Hindlimb muscle (tissue), 1 donor: Measurements from ENCODE around the gene HCFC1. TPM values are rescaled to one million over a fixed set of nuclear protein-coding genes. Genes with fewer than 3 reads are reported as not detected.
"Not testable (repeated sequence)": the region's sequence is repeated elsewhere in the genome, so short reads cannot be mapped to it uniquely, and the experiment has no call there.

Source experiments
- DNase-seq: peaks from one replicate; pipeline ENCODE4 v3.0.0-alpha.2; 2013
- polyA plus RNA-seq: library from polyadenylated mRNA; unstranded; fragments of 120-200 nt; gene quantifications from one replicate; pipeline ENCODE4 v1.2.1, GENCODE V29; 2013; ENCODE audit not compliant: insufficient read length

HCFC1 gene
- polyA plus RNA-seq, 1 donor = 37.9 TPM

DNA sequence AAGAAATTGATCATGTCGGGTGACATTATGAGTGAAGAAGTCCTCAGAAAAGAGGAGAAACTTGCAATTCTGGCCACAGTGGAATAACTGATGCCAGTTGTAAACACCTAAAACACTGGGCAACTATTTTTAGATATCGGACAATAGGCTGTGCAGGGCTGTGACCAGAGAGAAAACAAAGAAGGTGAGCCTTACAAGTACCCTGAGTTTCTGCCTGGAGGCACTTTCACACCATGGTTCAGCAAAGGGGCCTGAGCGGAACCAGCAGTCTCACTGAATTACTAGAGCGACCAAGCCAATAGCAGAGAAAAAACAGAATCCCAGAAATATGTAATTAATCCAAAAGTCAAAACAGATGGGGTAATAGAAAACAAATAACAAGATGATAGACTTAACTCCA is 36.9 kb upstream of the HCFC1 start:
- no peak for DNase-seq

DNA sequence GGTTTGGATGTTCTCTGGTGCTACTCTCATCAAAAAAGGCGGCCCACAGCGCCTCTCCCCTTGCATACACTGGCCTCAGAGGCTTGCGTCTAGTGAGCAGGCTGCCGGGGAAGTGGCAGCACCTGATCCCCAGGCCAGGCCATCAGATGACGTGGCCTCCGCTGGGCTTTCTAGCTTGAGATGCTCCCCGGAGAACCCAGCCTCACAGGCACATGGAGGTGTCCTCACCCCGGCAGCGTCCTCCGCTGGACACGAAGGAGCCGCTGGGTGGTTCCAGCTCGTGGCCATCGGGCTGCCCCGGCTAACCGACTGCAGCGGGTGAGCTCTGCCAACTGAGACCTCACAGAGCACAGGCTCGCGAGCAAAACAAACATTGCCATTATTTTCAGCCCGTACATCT is 35.3 kb upstream of the HCFC1 start:
- no peak for DNase-seq

DNA sequence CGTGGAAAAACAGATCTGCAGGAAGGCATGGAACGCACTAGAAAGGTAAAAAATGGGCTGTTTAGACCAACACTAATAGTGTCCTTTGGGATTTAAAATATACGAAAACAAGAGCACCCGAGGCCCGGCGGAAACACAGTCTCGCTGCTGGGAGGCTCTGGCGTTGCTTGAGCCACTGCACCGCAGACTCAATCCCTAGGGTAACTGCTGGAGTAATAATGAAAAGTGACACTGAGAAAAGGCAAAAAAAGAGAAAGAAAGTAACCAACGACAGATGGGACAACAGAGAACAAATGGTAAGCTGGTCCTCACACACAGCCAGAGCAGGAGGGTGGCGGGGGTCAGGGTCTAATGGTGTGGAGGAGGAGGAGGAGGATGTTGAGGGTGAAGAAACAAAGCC is 32.7 kb upstream of the HCFC1 start:
- DNase-seq = no peak

DNA sequence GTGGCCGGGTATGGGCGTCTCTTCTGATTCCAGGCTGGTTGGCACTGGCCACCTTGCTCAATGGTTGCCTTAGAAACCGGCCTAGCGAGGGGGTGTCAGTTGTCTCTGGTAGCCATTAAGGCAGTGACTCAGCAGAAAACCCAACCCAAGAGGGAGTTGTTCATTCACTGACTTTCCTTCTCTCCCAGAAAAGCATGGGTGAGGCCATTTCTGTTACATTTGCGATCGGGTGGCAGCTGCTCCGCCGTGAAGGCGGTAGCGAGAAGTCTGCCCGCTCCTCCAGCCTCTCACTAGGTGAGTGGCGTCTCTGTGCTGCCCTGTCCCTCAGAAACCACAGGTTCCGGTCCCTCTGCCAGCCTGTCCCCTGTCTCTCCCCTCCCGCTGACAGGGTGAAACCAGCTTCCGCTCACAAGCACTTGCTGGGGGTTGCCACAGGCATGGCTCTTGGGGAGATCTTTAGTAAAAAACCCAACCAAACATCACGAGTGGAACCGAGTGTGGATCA is 30.6 kb upstream of the HCFC1 start:
- no peak for DNase-seq

DNA sequence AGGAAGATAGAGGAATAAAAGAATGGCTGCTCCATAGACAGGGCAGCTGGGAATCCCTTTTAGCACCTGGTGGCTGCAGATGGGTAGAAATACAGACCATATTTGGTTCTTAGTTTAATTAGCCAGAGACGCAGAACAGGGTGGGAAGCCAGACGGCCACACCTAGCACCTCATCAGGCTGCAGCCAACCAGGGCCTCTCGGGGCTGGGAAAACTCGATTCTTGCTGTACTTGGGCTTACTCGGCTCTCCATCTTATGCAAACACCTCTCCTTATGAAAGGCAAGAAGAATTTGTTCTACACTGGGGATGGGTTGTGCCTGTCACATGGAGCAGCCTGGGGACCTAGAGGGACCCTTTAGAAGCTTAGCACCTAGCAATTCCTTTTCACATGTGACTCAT is 28.4 kb upstream of the HCFC1 start:
- DNase-seq = no peak

DNA sequence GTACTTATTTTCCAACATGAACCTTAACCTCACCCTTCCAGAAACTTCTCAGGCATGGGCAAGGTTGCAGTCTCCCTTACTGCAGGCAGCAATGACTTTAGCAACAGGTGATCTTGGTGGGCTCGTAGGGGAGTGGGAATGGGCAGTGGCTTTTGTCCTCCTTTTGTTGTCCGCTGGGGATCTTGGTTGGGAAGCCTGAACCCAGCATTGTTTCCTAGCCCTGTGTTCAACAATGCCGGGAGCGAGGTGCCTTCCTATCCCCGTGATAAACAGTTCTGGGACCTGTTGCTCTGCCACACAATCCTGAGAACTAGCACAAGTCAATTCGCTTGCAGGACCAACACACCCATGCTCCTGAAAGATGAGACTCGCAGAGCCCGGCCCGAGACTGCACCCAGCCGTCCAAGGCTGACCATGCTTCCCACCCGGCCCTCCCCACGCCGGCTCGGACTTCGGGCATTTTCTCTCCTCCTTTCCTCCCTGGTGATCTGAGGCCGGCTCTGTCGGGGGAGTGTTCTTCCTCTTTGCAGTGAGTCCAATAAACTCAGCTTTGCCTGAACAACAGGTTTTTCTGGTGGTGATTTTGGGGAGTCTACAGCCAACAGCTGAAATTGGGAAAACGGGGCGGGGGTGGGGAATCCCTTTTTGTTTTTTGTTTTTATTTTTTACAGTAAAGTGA is 27.9 kb upstream of the HCFC1 start:
- no peak for DNase-seq

DNA sequence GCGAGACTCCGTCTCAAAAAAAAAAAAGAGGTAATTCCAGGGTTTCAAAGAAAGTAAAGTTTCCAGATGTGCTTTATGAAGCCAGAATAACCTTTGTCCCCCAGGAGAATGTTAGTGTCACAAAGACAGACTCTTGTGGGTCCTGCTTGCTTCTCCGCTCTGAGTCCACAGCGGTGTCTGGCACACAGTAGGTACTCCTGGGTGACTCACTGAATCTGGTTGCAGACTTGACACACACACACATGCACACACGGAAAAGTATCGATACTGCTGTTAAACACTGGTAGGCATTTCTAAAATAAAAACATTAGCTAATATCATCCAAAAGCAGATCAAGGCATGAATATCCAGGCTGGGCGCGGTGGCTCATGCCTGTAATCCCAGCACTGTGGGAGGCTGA is 23.9 kb upstream of the HCFC1 start:
- no peak for DNase-seq

DNA sequence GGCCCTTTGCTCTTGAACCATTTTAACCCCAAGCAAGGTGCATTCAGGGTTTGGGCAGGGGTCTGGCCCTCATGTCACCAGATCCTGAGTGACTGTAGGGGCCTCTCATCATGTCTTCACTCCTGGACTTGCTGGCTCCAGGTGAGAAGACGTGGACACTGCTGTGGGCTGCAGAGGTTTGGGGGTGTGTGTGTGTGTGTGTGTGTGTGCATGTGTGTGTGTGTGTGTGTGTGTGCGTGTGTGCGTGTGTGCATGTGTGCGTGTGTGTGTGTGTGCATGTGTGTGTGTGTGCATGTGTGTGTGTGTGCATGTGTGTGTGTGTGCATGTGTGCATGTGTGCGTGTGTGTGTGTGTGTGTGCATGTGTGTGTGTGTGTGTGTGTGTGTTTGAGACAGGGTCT is 22.8 kb upstream of the HCFC1 start:
- not testable (repeated sequence) for DNase-seq

DNA sequence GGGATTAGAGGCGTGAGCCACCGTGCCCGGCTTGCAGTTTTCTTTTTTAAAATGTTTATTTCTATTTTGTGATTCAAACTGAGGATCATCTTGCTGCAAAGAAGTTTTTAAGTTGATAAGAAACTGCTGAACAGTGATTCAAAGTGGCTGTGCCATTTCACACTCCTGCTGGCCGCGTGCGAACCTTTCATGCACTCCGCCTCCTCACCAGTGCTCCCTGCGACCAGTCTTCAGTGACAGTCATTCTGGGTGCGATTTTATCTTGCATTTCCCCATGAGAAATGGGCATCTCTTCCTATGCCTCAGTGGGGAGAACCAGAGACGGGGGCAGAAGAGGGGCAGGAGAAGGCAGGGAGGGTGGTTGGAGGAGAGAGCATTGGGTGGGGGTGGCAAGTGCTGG is 22.4 kb upstream of the HCFC1 start:
- DNase-seq = no peak

DNA sequence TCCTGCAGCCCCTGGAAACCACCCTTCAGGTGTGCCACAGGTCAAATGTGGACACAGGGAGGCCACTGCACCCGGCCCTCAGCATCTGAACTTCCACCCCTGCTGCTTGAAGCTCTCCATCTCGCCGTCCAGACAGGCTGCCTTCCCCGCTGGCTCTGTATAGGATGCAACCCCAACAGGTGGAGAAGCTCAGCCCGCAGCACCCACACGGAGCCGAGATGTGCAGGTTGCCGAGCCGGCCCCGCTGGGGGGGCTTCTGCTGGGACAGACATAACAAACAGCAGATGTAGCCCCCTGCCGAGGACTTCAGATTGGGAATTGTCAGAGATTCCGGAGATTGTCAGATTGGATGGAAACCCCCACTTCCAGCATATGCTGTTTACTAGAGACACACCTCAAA is 21.5 kb upstream of the HCFC1 start:
- DNase-seq = no peak

DNA sequence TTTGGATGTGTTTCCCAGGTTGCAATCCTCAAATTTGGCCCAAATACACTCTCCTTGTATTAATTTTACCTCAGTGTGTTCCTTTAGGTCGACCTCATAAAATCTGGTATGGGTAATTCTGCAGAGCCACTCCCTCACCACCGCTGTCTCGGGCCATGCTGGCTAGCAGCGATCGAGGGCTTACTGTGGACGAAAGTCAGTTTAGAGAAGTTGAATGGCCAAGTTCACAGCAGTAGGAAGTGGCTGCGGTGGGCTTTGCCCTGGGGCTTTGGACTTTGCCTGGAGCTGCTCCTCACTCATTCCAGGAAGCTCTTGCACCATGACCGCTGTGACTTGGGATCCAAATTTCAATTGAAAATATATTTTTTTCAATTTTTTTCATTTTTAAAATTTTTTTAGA is 20.6 kb upstream of the HCFC1 start:
- no peak for DNase-seq

DNA sequence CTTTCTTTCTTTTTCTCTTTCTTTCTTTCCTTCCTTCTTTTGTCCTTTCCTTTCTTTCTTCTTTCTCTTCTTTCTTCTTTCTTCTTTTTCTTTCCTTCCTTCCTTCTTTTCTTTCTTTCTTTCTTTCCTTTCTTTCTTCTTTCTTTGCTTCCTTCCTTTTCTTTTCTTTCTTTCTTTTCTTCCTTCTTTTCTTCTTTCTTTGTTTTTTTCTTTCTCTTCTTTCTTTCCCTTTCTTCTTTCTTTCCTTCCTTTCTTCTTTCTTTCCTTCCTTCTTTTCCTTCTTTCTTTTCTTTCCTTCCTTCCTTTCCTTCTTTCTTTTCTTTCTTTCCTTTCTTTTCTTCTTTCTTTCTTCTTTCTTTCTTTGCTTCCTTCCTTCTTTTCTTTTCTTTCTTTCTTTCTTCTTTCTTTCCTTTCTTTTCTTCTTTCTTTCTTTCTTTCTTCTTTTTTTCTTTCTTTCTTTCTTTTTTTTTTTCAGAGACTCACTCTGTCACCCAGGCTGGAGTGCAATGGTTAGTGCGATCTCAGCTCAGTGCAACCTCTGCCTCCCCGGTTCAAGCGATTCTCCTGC is 19.5 kb upstream of the HCFC1 start:
- DNase-seq = no peak

DNA sequence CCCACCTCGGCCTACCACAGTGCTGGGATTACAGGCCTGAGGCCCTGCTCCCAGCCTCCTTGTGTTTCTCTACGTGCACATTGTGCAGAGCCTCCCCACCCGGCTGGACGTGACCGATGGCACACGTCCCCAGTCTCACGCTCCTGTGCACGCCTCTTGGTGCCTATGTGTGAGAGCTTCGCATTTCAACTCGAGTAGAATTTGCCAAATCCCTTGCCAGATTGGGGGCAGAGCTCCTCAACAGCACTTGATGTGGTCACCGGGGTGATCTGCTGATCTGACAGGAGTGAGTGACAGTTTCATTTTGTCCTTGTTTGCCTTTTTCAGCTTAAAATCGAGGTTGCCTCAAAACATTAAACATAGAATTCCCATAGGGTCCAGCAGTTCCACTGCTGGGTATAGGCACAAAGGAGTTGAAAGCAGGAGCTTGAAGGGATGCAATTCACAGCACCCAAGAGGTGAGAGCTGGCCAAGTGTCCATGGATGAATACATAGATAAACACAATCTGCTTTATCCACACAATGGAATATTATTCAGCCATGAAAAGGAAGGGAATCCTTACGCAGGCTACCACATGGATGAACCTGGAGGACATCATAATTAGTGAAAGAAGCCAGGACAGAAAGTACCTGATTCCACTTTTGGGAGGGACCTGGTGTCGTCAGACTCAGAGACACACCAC is 18.5 kb upstream of the HCFC1 start:
- DNase-seq = no peak

DNA sequence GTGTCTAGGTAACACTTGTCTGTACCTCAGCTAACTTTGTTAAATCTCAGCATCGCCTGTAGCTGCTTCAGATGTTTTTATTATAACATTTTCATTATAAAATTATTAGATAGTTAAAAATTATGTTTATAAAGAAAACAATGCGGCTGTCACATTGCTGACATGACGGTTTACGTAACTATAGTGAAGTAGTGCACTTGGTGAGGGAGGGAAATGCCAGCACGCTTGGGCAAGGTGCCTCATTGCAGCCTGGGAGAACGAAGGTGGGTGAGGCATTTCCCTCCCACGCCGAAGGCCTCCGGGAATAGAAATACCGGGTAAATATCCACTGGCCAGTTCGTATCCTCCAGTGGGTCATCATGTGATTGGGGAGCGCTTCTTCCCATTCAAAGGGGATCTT is 16.9 kb upstream of the HCFC1 start:
- no peak for DNase-seq

DNA sequence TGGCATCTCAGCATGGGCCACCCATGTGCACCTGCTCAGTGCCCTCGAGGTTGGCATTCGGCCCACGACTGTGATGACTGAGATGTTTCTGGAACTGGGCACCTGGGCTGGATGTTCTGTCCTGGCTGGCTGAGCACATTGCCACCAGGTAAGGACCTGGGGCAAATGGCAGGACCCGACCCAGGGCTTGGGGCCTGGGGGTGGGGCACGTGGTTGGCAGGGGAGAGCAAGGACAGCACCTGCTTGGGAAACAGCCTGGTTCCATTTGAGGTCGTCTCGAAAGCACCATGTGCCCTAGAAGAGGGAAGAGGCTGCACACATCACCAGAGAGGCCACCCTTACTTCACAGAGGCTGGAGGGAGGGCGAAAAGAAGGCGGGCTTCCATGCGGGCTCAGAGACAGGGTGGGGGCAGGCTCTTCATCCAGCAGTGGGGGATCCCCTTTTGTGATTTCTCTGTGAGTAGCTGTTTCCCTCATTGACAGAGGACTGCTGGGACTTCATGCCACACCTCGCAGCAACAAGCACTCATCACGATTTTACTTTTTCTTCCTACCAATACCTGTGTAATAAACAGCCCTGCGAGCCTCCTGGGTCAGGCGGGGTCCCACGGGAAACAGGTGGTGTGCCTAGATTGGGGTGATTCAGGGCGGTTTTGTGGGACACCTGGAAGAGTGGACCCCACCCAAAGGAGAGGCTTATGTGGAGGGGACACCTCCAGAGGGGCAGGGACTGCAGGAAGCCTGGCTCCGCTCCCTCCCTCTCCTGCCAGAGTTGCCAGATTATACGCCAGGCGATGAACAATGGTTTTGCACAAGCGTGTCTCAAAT is 12.9 kb upstream of the HCFC1 start:
- DNase-seq = no peak

DNA sequence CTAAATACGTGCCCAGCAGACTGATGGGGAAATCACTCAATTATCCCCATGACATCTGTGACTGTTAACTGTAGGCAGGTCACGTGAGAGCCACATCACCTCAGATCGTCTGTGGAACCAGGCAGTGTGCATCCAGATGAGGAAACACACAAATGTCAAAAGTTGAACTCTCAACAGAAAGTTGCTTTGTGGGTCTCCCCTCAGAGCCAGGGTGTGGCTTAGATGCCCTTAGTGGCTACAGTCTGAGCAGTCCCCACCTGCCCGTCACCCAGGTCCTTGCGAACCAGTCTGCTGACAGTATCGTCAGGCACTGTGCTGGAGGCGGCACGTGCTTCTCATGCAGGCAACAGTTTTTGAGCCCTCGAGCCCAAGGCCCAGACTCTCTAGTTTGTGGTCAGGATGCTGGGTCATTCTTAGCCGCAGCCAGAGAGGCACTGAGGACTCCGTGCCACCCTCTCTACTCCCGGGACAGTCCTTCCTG is 11.7 kb upstream of the HCFC1 start:
- no peak for DNase-seq

DNA sequence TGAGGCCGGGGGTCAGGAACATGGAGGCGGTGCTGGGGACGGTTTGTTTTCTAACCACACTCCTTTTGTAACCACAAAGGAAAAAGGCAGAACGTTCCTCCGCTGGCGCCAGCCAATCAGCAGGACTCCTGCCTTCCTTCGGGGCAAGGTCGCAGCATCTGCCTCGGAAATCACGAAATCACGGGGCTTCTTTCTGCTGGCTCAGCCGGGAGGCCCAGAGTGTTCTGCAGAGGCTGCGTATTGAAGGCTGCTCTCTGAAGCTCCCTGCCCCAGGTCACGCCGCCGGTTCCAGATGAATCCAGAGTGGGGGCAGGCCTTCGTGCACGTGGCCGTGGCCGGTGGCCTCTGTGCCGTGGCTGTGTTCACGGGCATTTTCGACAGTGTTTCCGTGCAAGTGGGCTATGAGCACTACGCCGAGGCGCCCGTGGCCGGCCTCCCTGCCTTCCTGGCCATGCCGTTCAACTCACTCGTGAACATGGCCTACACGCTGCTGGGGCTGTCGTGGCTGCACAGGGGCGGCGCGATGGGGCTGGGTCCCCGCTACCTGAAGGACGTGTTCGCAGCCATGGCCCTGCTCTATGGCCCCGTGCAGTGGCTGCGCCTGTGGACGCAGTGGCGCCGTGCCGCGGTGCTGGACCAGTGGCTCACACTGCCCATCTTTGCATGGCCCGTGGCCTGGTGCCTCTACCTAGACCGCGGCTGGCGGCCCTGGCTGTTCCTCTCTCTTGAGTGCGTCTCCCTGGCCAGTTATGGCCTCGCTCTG is 10.3 kb upstream of the HCFC1 start:
- no peak for DNase-seq

DNA sequence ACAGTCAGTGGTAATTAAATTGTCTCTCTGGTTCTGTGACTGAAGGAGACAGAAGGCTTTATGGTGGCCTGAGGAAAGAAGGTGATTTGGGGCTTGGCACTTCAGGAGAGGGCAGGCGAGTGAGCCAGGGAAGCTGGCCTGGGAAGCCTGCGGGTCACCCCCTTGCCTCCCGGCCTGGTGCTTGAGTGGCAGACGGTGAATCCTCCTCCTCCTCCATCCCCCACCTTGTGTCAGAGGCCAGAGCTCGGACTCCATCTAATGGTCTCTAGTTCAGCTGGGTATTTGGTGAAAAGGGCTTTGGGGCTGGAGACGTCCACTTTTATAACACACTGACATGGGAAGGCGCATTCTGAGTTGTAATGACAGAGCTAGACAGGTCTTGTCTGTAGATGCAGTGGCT is 9.6 kb upstream of the HCFC1 start:
- DNase-seq = no peak

DNA sequence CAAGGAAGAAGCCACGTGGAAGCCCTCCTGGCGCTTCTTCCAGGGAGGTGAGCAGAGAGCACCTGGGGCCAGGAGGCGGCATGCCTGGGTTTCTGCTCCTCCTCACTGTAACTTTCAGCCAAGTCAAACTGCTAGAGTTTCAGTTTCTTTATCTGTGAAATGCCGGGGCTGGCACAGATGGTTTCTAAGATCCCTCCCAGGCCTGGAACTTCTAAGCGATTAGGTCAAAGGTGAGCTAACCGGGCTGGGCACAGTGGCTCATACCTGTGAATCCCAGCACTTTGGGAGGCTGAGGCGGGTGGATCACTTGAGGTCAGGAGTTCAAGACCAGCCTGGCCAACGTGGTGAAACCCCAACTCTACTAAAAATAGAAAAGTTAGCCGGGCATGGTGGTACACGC is 8.8 kb upstream of the HCFC1 start:
- DNase-seq = not testable (repeated sequence)

DNA sequence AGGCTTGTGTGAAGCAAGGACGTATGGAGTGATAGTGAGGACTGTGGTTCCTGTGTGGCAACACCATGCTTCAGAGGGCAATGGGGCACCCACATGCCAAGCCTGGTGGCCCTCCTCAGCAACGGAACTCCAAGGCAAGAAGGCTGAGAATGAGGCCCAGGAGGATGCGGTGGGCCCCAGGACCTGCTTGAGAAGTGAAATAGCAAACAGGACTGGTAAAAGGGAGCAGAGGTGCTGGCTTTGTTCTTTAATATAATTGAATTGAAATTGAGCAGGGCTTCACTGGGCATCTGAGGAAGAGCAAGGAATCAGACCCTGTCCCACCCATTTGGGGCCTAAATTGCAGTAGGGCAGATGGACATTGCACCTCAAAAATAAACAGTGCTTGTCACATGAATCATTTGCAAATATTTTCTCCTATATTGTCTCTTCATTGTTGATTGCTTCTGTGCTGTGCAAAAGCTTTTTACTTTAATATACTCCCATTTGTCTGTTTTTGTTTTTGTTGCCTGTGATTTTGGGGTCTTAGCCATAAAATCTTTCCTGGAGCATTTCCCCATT is 3.2 kb upstream of the HCFC1 start:
- DNase-seq = no peak

DNA sequence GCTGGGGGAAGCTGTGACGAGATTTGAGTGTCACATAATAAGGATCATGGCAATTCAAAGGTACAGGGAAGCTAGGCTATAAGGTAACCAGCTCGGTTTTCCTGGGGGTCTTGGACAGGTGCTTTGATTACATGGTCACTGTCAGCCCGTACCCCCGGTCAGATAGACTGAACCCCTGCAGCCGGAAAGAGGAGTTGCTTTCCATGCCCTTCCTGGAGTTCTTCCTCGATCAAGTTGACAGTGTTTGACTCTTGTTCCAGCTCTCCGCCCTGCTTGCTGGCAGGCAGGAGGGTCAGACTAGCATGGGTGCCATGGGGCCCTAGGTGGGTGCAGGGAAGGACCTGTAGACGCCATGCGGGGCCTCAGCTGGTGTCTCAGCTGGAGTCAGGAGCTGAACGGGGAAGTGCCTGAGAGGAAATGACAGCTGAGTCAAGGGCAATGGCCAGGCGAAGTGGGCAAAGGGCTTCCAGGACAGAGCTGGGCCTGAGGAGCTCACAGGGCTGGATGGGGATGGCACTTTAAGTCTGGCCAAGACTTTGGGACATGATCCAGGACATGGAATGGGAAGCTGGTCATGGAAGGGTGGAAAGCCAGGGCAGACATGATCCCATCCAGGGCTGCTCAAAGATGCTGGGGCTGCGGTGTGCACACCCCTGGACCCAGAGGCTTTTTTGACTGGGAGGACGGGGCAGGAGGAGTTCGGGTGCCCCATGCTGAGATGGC is 2.5 kb upstream of the HCFC1 start:
- DNase-seq = no peak
